H1 (cell line): ENCODE data around the gene NSL1. TPM values are rescaled to one million over a fixed set of nuclear protein-coding genes. Genes with fewer than 3 reads are reported as not detected.

Experiments
- CTCF ChIA-PET: fragments of 300-600 bp; sonication (Branson Sonifier 250); formaldehyde crosslinking; loops from one replicate; lab custom pipeline; 2021; ENCODE audit not compliant: partially characterized antibody; lab: Charles Lee
- POLR2A ChIA-PET: fragments of 300-600 bp; sonication (Branson Sonifier 250); formaldehyde crosslinking; loops from one replicate; lab custom pipeline; 2021; ENCODE audit warnings: inconsistent platforms; ENCODE audit not compliant: partially characterized antibody; lab: Charles Lee
- DNase-seq, 2 experiments: peaks; one replicate each; pipeline versions ENCODE4 v3.0.0 to v3.0.0-alpha.2; 2010 to 2022; ENCODE audit warnings: low spot score in 2 of 2, low read depth in 1 of 2, mixed read lengths in 1 of 2
- FAIRE-seq: peaks from 2 replicates; lab custom pipeline; 2011; peaks lifted over from hg19 to GRCh38; lab: Jason Lieb, UNC
- H2AFZ ChIP-seq: 2 replicates; pipeline ENCODE4 v1.8.1; 2012; ENCODE audit warnings: low read length, inconsistent platforms
- H2AK5ac ChIP-seq: 2 replicates; pipeline ENCODE4 v1.6.1; 2013; ENCODE audit warnings: low read depth, low read length
- H2BK120ac ChIP-seq: replicated peaks from 2 replicates; pipeline ENCODE3; 2013; ENCODE audit warnings: low read depth, low read length, inconsistent platforms
- H2BK12ac ChIP-seq: 2 replicates; pipeline ENCODE4 v1.6.1; 2013; ENCODE audit warnings: low read depth, low read length
- H2BK15ac ChIP-seq: 2 replicates; pipeline ENCODE4 v1.6.1; 2013; ENCODE audit warnings: low read length
- H2BK20ac ChIP-seq: 2 replicates; pipeline ENCODE4 v1.6.1; 2013; ENCODE audit warnings: low read length
- H2BK5ac ChIP-seq: 2 replicates; pipeline ENCODE4 v1.6.1; 2013; ENCODE audit warnings: low read depth, low read length
- H3K14ac ChIP-seq: 2 replicates; pipeline ENCODE4 v1.6.1; 2013; ENCODE audit warnings: inconsistent platforms; ENCODE audit not compliant: insufficient read length
- H3K18ac ChIP-seq: 2 replicates; pipeline ENCODE4 v1.6.1; 2013; ENCODE audit warnings: low read length; ENCODE audit errors: extremely low read depth
- H3K23ac ChIP-seq: 2 replicates; pipeline ENCODE4 v1.6.1; 2013; ENCODE audit warnings: inconsistent platforms; ENCODE audit not compliant: insufficient read length
- H3K23me2 ChIP-seq: 2 replicates; pipeline ENCODE4 v1.6.1; 2013; ENCODE audit warnings: low read depth, low read length
- H3K27ac ChIP-seq: 2 replicates; pipeline ENCODE4 v1.6.1; 2011; ENCODE audit warnings: low read depth, low read length, inconsistent platforms
- H3K27me3 ChIP-seq, 4 experiments: replicated peaks in 1 of 4; 1 replicate in 1 of 4; 2 replicates in 3 of 4; pipeline versions ENCODE4 v1.6.1 to v1.8.1; 2011 to 2013; ENCODE audit warnings: low read length in 3 of 4, mild to moderate bottlenecking in 3 of 4, inconsistent platforms in 2 of 4, mixed read lengths in 2 of 4, moderate library complexity in 1 of 4; ENCODE audit not compliant: control insufficient read depth in 3 of 4, insufficient read depth in 3 of 4; ENCODE audit errors: extremely low read depth in 1 of 4
- H3K36me3 ChIP-seq, 4 experiments: 2 replicates each; pipeline versions ENCODE4 v1.6.1 to v1.8.1; 2011 to 2013; ENCODE audit warnings: mild to moderate bottlenecking in 4 of 4, low read length in 3 of 4, moderate library complexity in 2 of 4, control low read depth in 1 of 4, inconsistent platforms in 1 of 4; ENCODE audit not compliant: insufficient read depth in 4 of 4, control insufficient read depth in 2 of 4
- H3K4ac ChIP-seq: replicated peaks from 2 replicates; pipeline ENCODE3; 2013; ENCODE audit warnings: low read length, low read depth, mixed read lengths, inconsistent platforms; ENCODE audit not compliant: insufficient read length
- H3K4me1 ChIP-seq, 4 experiments: replicated peaks in 1 of 4; 1 replicate in 1 of 4; 2 replicates in 3 of 4; pipeline versions ENCODE4 v1.6.1 to v1.8.1; 2011 to 2013; ENCODE audit warnings: low read length in 3 of 4, inconsistent platforms in 2 of 4, mixed read lengths in 1 of 4; ENCODE audit not compliant: insufficient read depth in 4 of 4, control insufficient read depth in 3 of 4
- H3K4me2 ChIP-seq, 2 experiments: 2 replicates each; pipeline versions ENCODE4 v1.6.1 to v1.8.1; 2011 to 2013; ENCODE audit warnings: low read depth in 2 of 2, low read length in 2 of 2, control low read depth in 1 of 2, inconsistent platforms in 1 of 2, mild to moderate bottlenecking in 1 of 2; ENCODE audit not compliant: insufficient read depth in 1 of 2
- H3K4me3 ChIP-seq, 4 experiments: fragments of 200-600, 300-600 bp in 1 of 4; sonication (generic), shearing (Covaris generic), sonication (Bioruptor Twin) in 1 of 4; 2 replicates each; pipeline versions ENCODE4 v1.5.1 to v1.8.1; 2011 to 2016; ENCODE audit warnings: low read length in 4 of 4, low read depth in 3 of 4, control low read depth in 2 of 4, inconsistent platforms in 2 of 4, mild to moderate bottlenecking in 2 of 4, mixed read lengths in 1 of 4, moderate library complexity in 1 of 4; ENCODE audit not compliant: insufficient read depth in 2 of 4; ENCODE audit errors: extremely low read depth in 1 of 4
- H3K56ac ChIP-seq: replicated peaks from 2 replicates; pipeline ENCODE3; 2013; ENCODE audit warnings: low read depth, mild to moderate bottlenecking, mixed read lengths, low read length, inconsistent platforms; ENCODE audit not compliant: insufficient read length
- H3K79me1 ChIP-seq: 2 replicates; pipeline ENCODE4 v1.6.1; 2013; ENCODE audit warnings: low read depth, low read length, control low read depth
- H3K79me2 ChIP-seq, 2 experiments: 2 replicates each; pipeline versions ENCODE4 v1.6.1 to v1.8.1; 2012 to 2013; ENCODE audit warnings: low read length in 2 of 2, mild to moderate bottlenecking in 2 of 2, inconsistent platforms in 1 of 2; ENCODE audit not compliant: insufficient read depth in 2 of 2, control insufficient read depth in 1 of 2
- H3K9ac ChIP-seq, 4 experiments: replicated peaks in 1 of 4; 1 replicate in 1 of 4; 2 replicates in 3 of 4; pipeline versions ENCODE4 v1.6.1 to v1.8.1; 2011 to 2013; ENCODE audit warnings: low read depth in 3 of 4, low read length in 3 of 4, control low read depth in 2 of 4, mild to moderate bottlenecking in 2 of 4, moderate library complexity in 2 of 4, inconsistent platforms in 1 of 4; ENCODE audit errors: extremely low read depth in 1 of 4
- H3K9me3 ChIP-seq, 2 experiments: 2 replicates each; pipeline versions ENCODE4 v1.6.1 to v1.8.1; 2012 to 2013; ENCODE audit warnings: mild to moderate bottlenecking in 2 of 2, moderate library complexity in 2 of 2, control low read depth in 1 of 2, inconsistent platforms in 1 of 2, low read depth in 1 of 2, low read length in 1 of 2, mixed read lengths in 1 of 2; ENCODE audit not compliant: insufficient read depth in 2 of 2
- H4K20me1 ChIP-seq, 2 experiments: replicated peaks in 1 of 2; 2 replicates each; pipeline versions ENCODE3 to v1.8.1; 2011 to 2013; ENCODE audit warnings: inconsistent platforms in 2 of 2, low read length in 2 of 2, mild to moderate bottlenecking in 1 of 2; ENCODE audit not compliant: insufficient read depth in 2 of 2, control insufficient read depth in 1 of 2
- H4K5ac ChIP-seq: 2 replicates; pipeline ENCODE4 v1.6.1; 2013; ENCODE audit warnings: low read length, low read depth, mixed read lengths, inconsistent platforms; ENCODE audit not compliant: insufficient read length
- H4K8ac ChIP-seq: 2 replicates; pipeline ENCODE4 v1.8.0; 2013; ENCODE audit warnings: mild to moderate bottlenecking, moderate library complexity, low read length, inconsistent platforms; ENCODE audit not compliant: insufficient read depth; ENCODE audit errors: extremely low read depth
- H4K91ac ChIP-seq: replicated peaks from 2 replicates; pipeline ENCODE3; 2013; ENCODE audit warnings: low read length, mixed read lengths, inconsistent platforms; ENCODE audit not compliant: insufficient read length
- CTBP2 ChIP-seq: IDR thresholded peaks from 2 replicates; pipeline ENCODE4 v1.7.0; 2011; ENCODE audit warnings: borderline replicate concordance, mild to moderate bottlenecking, moderate library complexity, mixed read lengths, low read length; ENCODE audit not compliant: insufficient read depth, insufficient read length
- FOSL1 ChIP-seq: IDR thresholded peaks from 2 replicates; pipeline ENCODE4 v1.6.1; 2011; ENCODE audit warnings: mild to moderate bottlenecking, low read depth, low read length, moderate library complexity; ENCODE audit not compliant: insufficient read depth
- KDM1A ChIP-seq: fragments of 200-600, 300-600 bp; sonication (generic); IDR thresholded peaks from 2 replicates; pipeline ENCODE4 v1.7.1; 2016; ENCODE audit warnings: mild to moderate bottlenecking, low read length, borderline replicate concordance
- MAX ChIP-seq: IDR thresholded peaks from 2 replicates; pipeline ENCODE4 v1.6.1; 2012; ENCODE audit warnings: inconsistent platforms
- RFX5 ChIP-seq: IDR thresholded peaks from 2 replicates; pipeline ENCODE4 v1.6.1; 2011; ENCODE audit warnings: low read depth, low read length, improper control_type of control experiment, borderline replicate concordance
- SP1 ChIP-seq: IDR thresholded peaks from 2 replicates; pipeline ENCODE4 v1.6.1; 2011; ENCODE audit warnings: low read depth, low read length
- TAF7 ChIP-seq: optimal IDR thresholded peaks from 2 replicates; pipeline ENCODE3; 2011; ENCODE audit warnings: low read depth, mild to moderate bottlenecking, inconsistent platforms, low read length, moderate library complexity, borderline replicate concordance
- TCF12 ChIP-seq: IDR thresholded peaks from 2 replicates; pipeline ENCODE4 v1.6.1; 2011; ENCODE audit warnings: low read depth, mild to moderate bottlenecking, low read length
- TEAD4 ChIP-seq: IDR thresholded peaks from 2 replicates; pipeline ENCODE4 v1.6.1; 2012; ENCODE audit warnings: low read depth, low read length, inconsistent platforms, mixed read lengths
- WGBS, 2 experiments: shearing (Covaris generic) in 1 of 2; methylation state at CpG; one replicate each; pipeline versions ENCODE4 v1.1.6 to v1.1.7; 2013 to 2015; ENCODE audit warnings: low lambda C conversion rate in 2 of 2, mixed read lengths in 2 of 2, inconsistent platforms in 1 of 2, low coverage in 1 of 2, missing lambda C conversion rate in 1 of 2; ENCODE audit not compliant: insufficient replicate concordance in 2 of 2, insufficient coverage in 1 of 2, insufficient read length in 1 of 2; ENCODE audit errors: extremely low coverage in 1 of 2, missing lambda C conversion rate in 1 of 2; 5-methylcytosine and 5-hydroxymethylcytosine counted together
- polyA plus RNA-seq, 7 experiments: library from polyadenylated mRNA; depleted of rRNA in 3 of 7; stranded (reverse) in 5 of 7; unstranded in 2 of 7; fragments of >200 nt in 5 of 7; fragments of 200-250 nt in 2 of 7; gene quantifications; 1 replicate in 5 of 7; 2 replicates in 1 of 7; 4 replicates in 1 of 7; pipeline versions ENCODE4 v1.2.1 to v1.2.3, GENCODE V29; 2011 to 2013; ENCODE audit warnings: missing spikeins in 2 of 7, mixed read lengths in 2 of 7
- total RNA-seq: library from RNA; stranded (reverse); fragmentation: NEBNext Ultra II Directional; extraction: Animal tissue kit (Norgen Biotek cat#: 25700); gene quantifications from 2 replicates; pipeline ENCODE4 v1.2.1, GENCODE V29; 2021
- TF ChIP-seq, protein P1 (sequence below): IDR thresholded peaks from 2 replicates; pipeline ENCODE4 v1.6.1; 2012; ENCODE audit warnings: low read length, inconsistent platforms

The NSL1 gene
- total and polyA plus RNA-seq, 2 of the 8 experiments (the other 6 are each of a cell fraction or from before 2014, with no cell fraction given): 25.4 to 51.7 TPM

- POLR2A ChIA-PET: interaction anchor here (1.0 kb wide), 1 partner anchor 9 kb away, joined by 3 read pairs; no protein-coding TSS in a partner anchor
- TF ChIP-seq MAX (no peak), TEAD4 (no peak), CTBP2 (no peak), KDM1A (no peak), SP1 (no peak), RFX5 (no peak), TCF12 (no peak), FOSL1 (no peak), TAF7 (no peak)
- TF ChIP-seq, protein P1, sequence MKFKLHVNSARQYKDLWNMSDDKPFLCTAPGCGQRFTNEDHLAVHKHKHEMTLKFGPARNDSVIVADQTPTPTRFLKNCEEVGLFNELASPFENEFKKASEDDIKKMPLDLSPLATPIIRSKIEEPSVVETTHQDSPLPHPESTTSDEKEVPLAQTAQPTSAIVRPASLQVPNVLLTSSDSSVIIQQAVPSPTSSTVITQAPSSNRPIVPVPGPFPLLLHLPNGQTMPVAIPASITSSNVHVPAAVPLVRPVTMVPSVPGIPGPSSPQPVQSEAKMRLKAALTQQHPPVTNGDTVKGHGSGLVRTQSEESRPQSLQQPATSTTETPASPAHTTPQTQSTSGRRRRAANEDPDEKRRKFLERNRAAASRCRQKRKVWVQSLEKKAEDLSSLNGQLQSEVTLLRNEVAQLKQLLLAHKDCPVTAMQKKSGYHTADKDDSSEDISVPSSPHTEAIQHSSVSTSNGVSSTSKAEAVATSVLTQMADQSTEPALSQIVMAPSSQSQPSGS: no peak
Measured at GRCh38 chr1:212759683-212760082, 31.9 kb downstream of the NSL1 start.

More at GRCh38 chr1:212759683-212760082, 31.9 kb downstream of the NSL1 start:
- Histone ChIP-seq H4K20me1 (peaks cover 7 to 18% of the 10 kb centered on the region in 2 experiments), H2BK12ac (0 out of 2 replicates have a peak overlapping the region, but pooled peaks have one; percentile 60), H3K9me3 (no peaks in the 10 kb centered on the region), H2AFZ (no peak overlapping the region), H2BK15ac (no peak overlapping the region), H3K79me2 (peaks cover 0 to 47% of the 10 kb centered on the region in 2 experiments; a peak in 3 of 4 replicates), H4K91ac (no peak overlapping the region), H3K79me1 (peaks cover 12% of the 10 kb centered on the region), H3K9ac (no peak overlapping the region), H2AK5ac (no peak overlapping the region), H4K8ac (peak overlapping the region; percentile 59; the same call in 1 of the 2 replicates), H2BK5ac (no peak overlapping the region), H2BK120ac (no peak overlapping the region), H3K4me3 (no peak overlapping the region), H3K23me2 (no peaks in the 10 kb centered on the region), H3K18ac (peak overlapping the region; percentile 24; the same call in 1 of the 2 replicates), H2BK20ac (no peak overlapping the region), H3K14ac (no peak overlapping the region), H4K5ac (no peak overlapping the region), H3K56ac (no peak overlapping the region), H3K27me3 (no peaks in the 10 kb centered on the region), H3K4me1 (peaks cover 0 to 3% (median 0%) of the 10 kb centered on the region in 4 experiments; a peak in 1 of 7 replicates), H3K36me3 (peaks cover 0 to 3% (median 0%) of the 10 kb centered on the region in 4 experiments; a peak in 2 of 8 replicates), H3K4me2 (no peak overlapping the region), H3K4ac (peak overlapping the region; percentile 14), H3K23ac (no peak overlapping the region), H3K27ac (no peak overlapping the region)
- no peak for DNase-seq
- CTCF ChIA-PET: interaction anchor here (0.7 to 4.4 kb wide), 17 partner anchors 9 to 302 kb away, joined by 3 to 36 read pairs (median 4); no protein-coding TSS in a partner anchor
- FAIRE-seq: no peak
- 91% methylated on average over 5 of the region's 5 CpGs; no CpG with 5 or more reads in 1 of the 2 experiments for WGBS, 2 experiments
